Mesenchymal stem cell (in vitro differentiated cells and primary cell): ENCODE measurements around the gene CXCR3.

Experiments
- DNase-seq: peaks from one replicate; pipeline ENCODE4 v3.0.0-alpha.2; 2013
- H2AFZ ChIP-seq: one replicate; pipeline ENCODE4 v1.6.1; 2013; ENCODE audit warnings: low read depth, mild to moderate bottlenecking, control low read depth, inconsistent platforms, low read length, moderate library complexity
- H2AK5ac ChIP-seq: 2 replicates; pipeline ENCODE4 v1.6.1; 2013; ENCODE audit warnings: low read length, moderate library complexity, mild to moderate bottlenecking, inconsistent platforms; ENCODE audit not compliant: severe bottlenecking
- H2BK120ac ChIP-seq: one replicate; pipeline ENCODE4 v1.6.1; 2013; ENCODE audit warnings: low read depth, mild to moderate bottlenecking, inconsistent platforms, low read length, moderate library complexity
- H2BK12ac ChIP-seq, 2 experiments: one replicate each; pipeline ENCODE4 v1.6.1; 2013; ENCODE audit warnings: inconsistent platforms in 2 of 2, low read length in 2 of 2, mild to moderate bottlenecking in 2 of 2, moderate library complexity in 2 of 2, control low read depth in 1 of 2
- H2BK15ac ChIP-seq: one replicate; pipeline ENCODE4 v1.6.1; 2013; ENCODE audit warnings: mild to moderate bottlenecking, low read depth, inconsistent platforms; ENCODE audit not compliant: poor library complexity, severe bottlenecking
- H2BK5ac ChIP-seq: 2 replicates; pipeline ENCODE4 v1.6.1; 2013; ENCODE audit warnings: low read depth, mild to moderate bottlenecking, low read length, control low read depth, inconsistent platforms; ENCODE audit not compliant: poor library complexity, severe bottlenecking
- H3K14ac ChIP-seq, 2 experiments: one replicate each; pipeline ENCODE4 v1.6.1; 2013; ENCODE audit warnings: inconsistent platforms in 2 of 2, low read length in 2 of 2, control low read depth in 1 of 2, mild to moderate bottlenecking in 1 of 2, moderate library complexity in 1 of 2
- H3K18ac ChIP-seq, 2 experiments: one replicate each; pipeline ENCODE4 v1.6.1; 2013; ENCODE audit warnings: inconsistent platforms in 2 of 2, low read length in 2 of 2, control low read depth in 1 of 2, low read depth in 1 of 2, mild to moderate bottlenecking in 1 of 2
- H3K23ac ChIP-seq, 2 experiments: one replicate each; pipeline ENCODE4 v1.6.1; 2013; ENCODE audit warnings: inconsistent platforms in 2 of 2, low read length in 2 of 2, mild to moderate bottlenecking in 2 of 2, moderate library complexity in 2 of 2, control low read depth in 1 of 2
- H3K27ac ChIP-seq: 2 replicates; pipeline ENCODE4 v1.5.1; 2013; ENCODE audit warnings: mild to moderate bottlenecking, moderate library complexity, low read length, control low read depth, inconsistent platforms; ENCODE audit not compliant: poor library complexity, severe bottlenecking
- H3K27me3 ChIP-seq, 2 experiments: 2 replicates each; pipeline versions ENCODE4 v1.6.1 to v1.7.0; 2013; ENCODE audit warnings: low read length in 2 of 2, mild to moderate bottlenecking in 2 of 2, moderate library complexity in 2 of 2, control low read depth in 1 of 2, inconsistent platforms in 1 of 2; ENCODE audit not compliant: control insufficient read depth in 1 of 2, insufficient read depth in 1 of 2
- H3K36me3 ChIP-seq, 2 experiments: 2 replicates each; pipeline versions ENCODE4 v1.6.1 to v1.7.0; 2013; ENCODE audit warnings: low read length in 2 of 2, control low read depth in 1 of 2, inconsistent platforms in 1 of 2, low read depth in 1 of 2, mild to moderate bottlenecking in 1 of 2; ENCODE audit not compliant: insufficient read depth in 2 of 2, control insufficient read depth in 1 of 2
- H3K4ac ChIP-seq, 2 experiments: one replicate each; pipeline ENCODE4 v1.6.1; 2013; ENCODE audit warnings: inconsistent platforms in 2 of 2, low read length in 2 of 2, mild to moderate bottlenecking in 2 of 2, moderate library complexity in 2 of 2, control low read depth in 1 of 2, low read depth in 1 of 2
- H3K4me1 ChIP-seq: 2 replicates; pipeline ENCODE4 v1.6.1; 2013; ENCODE audit warnings: low read depth, low read length, control low read depth; ENCODE audit not compliant: control insufficient read depth, insufficient read depth
- H3K4me2 ChIP-seq: 2 replicates; pipeline ENCODE4 v1.6.1; 2013; ENCODE audit warnings: low read length, mild to moderate bottlenecking, inconsistent platforms; ENCODE audit not compliant: poor library complexity, severe bottlenecking
- H3K4me3 ChIP-seq, 2 experiments: 2 replicates each; pipeline versions ENCODE4 v1.5.1 to v1.7.0; 2013; ENCODE audit warnings: low read length in 2 of 2, mild to moderate bottlenecking in 2 of 2, control low read depth in 1 of 2, low read depth in 1 of 2; ENCODE audit not compliant: insufficient read depth in 1 of 2
- H3K79me1 ChIP-seq: replicated peaks from 2 replicates; pipeline ENCODE4 v1.6.1; 2013; ENCODE audit warnings: mild to moderate bottlenecking, control low read depth, low read length, inconsistent platforms; ENCODE audit not compliant: poor library complexity, severe bottlenecking
- H3K9ac ChIP-seq: 2 replicates; pipeline ENCODE4 v1.7.0; 2013; ENCODE audit warnings: mild to moderate bottlenecking, low read length, moderate library complexity
- H3K9me3 ChIP-seq: 2 replicates; pipeline ENCODE4 v1.7.0; 2013; ENCODE audit warnings: mild to moderate bottlenecking, low read length; ENCODE audit not compliant: control insufficient read depth
- H4K8ac ChIP-seq: one replicate; pipeline ENCODE4 v1.6.1; 2013; ENCODE audit warnings: inconsistent platforms, mild to moderate bottlenecking, low read length, moderate library complexity
- H4K91ac ChIP-seq: one replicate; pipeline ENCODE4 v1.6.1; 2013; ENCODE audit warnings: mild to moderate bottlenecking, low read length, inconsistent platforms
- WGBS: methylation state at CpG from one replicate; pipeline ENCODE4 v1.1.7; 2013; ENCODE audit warnings: mixed read lengths; 5-methylcytosine and 5-hydroxymethylcytosine counted together

The CXCR3 gene

GRCh38 chrX:71579990-71580380 is 38.3 kb downstream of the CXCR3 start:
- H3K27me3 ChIP-seq: no peaks in the 10 kb centered on the region
- no peak for DNase-seq
- no peak overlapping the region for H2AK5ac ChIP-seq
- H3K18ac ChIP-seq: no peak overlapping the region
- H3K36me3 ChIP-seq: peaks cover 20 to 23% of the 10 kb centered on the region in 2 experiments
- peaks cover 2% of the 10 kb centered on the region for H3K4me1 ChIP-seq
- 100% methylated on average over 6 of the region's 7 CpGs for WGBS
- H3K23ac ChIP-seq: no peak overlapping the region
- H2BK120ac ChIP-seq: no peak overlapping the region
- no peak overlapping the region for H2BK15ac ChIP-seq
- peaks cover 8% of the 10 kb centered on the region for H3K79me1 ChIP-seq
- H3K27ac ChIP-seq: no peak overlapping the region
- H3K4me2 ChIP-seq: no peak overlapping the region
- H2BK12ac ChIP-seq: no peak overlapping the region
- H3K4ac ChIP-seq: no peak overlapping the region
- H4K8ac ChIP-seq: no peak overlapping the region
- no peak overlapping the region for H3K9ac ChIP-seq
- no peak overlapping the region for H3K4me3 ChIP-seq
- H2BK5ac ChIP-seq: no peak overlapping the region
- H3K14ac ChIP-seq: no peak overlapping the region
- no peaks in the 10 kb centered on the region for H3K9me3 ChIP-seq
- no peak overlapping the region for H4K91ac ChIP-seq
- H2AFZ ChIP-seq: no peak overlapping the region

GRCh38 chrX:71579136-71579989 is 38.9 kb downstream of the CXCR3 start:
- no peak overlapping the region for H2BK15ac ChIP-seq
- no peak overlapping the region for H2BK5ac ChIP-seq
- H3K27ac ChIP-seq: no peak overlapping the region
- no peak overlapping the region for H3K18ac ChIP-seq
- H4K91ac ChIP-seq: peak overlapping the region; percentile 15
- H2BK12ac ChIP-seq: no peak overlapping the region
- peaks cover 2% of the 10 kb centered on the region for H3K4me1 ChIP-seq
- DNase-seq: no peak
- H3K27me3 ChIP-seq: no peaks in the 10 kb centered on the region
- H2AFZ ChIP-seq: no peak overlapping the region
- no peak overlapping the region for H3K4ac ChIP-seq
- H3K9ac ChIP-seq: no peak overlapping the region
- H3K14ac ChIP-seq: no peak overlapping the region
- H3K79me1 ChIP-seq: peaks cover 8% of the 10 kb centered on the region
- H3K36me3 ChIP-seq: peaks cover 20 to 29% of the 10 kb centered on the region in 2 experiments
- no peak overlapping the region for H3K4me2 ChIP-seq
- no peak overlapping the region for H3K23ac ChIP-seq
- H3K9me3 ChIP-seq: no peaks in the 10 kb centered on the region
- no peak overlapping the region for H3K4me3 ChIP-seq
- H2AK5ac ChIP-seq: no peak overlapping the region
- WGBS: 96% methylated on average over 25 of the region's 26 CpGs
- H2BK120ac ChIP-seq: no peak overlapping the region
- no peak overlapping the region for H4K8ac ChIP-seq

- Histone ChIP-seq H3K14ac (no peak within 1 kb of the TSS), H3K27me3 (no peaks in the 10 kb centered on the region), H4K91ac (peak within 1 kb of the TSS; percentile 15), H3K9ac (no peak within 1 kb of the TSS), H3K18ac (no peak within 1 kb of the TSS), H3K4ac (no peak within 1 kb of the TSS), H2BK120ac (no peak within 1 kb of the TSS), H3K27ac (no peak within 1 kb of the TSS), H2AK5ac (no peak within 1 kb of the TSS), H3K36me3 (peaks cover 20 to 38% of the 10 kb centered on the region in 2 experiments), H2BK5ac (no peak within 1 kb of the TSS), H3K4me3 (no peak within 1 kb of the TSS), H3K9me3 (no peaks in the 10 kb centered on the region), H2BK15ac (no peak within 1 kb of the TSS), H4K8ac (no peak within 1 kb of the TSS), H3K79me1 (peaks cover 8% of the 10 kb centered on the region), H2AFZ (no peak within 1 kb of the TSS), H3K23ac (no peak within 1 kb of the TSS), H3K4me2 (no peak within 1 kb of the TSS), H2BK12ac (no peak within 1 kb of the TSS), H3K4me1 (peaks cover 2% of the 10 kb centered on the region)
- no peak for DNase-seq
- 99% methylated on average over 46 of the region's 48 CpGs for WGBS
These were observed 39.8 kb downstream of the CXCR3 start, which contains the start of gene GCNA for GRCh38 chrX:71578253-71579135. Gene GCNA (plus strand): TSS chrX:71578437. CDS start chrX:71580822, 2,385 bp downstream.

- Histone ChIP-seq H4K91ac (no peak overlapping the region), H3K9me3 (no peaks in the 10 kb centered on the region), H3K9ac (no peak overlapping the region), H2AFZ (no peak overlapping the region), H2BK12ac (no peak overlapping the region), H3K4me3 (no peak overlapping the region), H3K18ac (no peak overlapping the region), H3K4me2 (no peak overlapping the region), H2BK120ac (no peak overlapping the region), H4K8ac (no peak overlapping the region), H3K4me1 (peaks cover 2% of the 10 kb centered on the region), H3K23ac (no peak overlapping the region), H3K79me1 (peaks cover 8% of the 10 kb centered on the region), H3K27me3 (no peaks in the 10 kb centered on the region), H2AK5ac (no peak overlapping the region), H3K27ac (no peak overlapping the region), H2BK5ac (no peak overlapping the region), H3K4ac (no peak overlapping the region), H2BK15ac (no peak overlapping the region), H3K14ac (no peak overlapping the region), H3K36me3 (peaks cover 20 to 46% of the 10 kb centered on the region in 2 experiments)
- no peak for DNase-seq
- 99% methylated on average over 22 of the region's 24 CpGs for WGBS
These were observed 40.6 kb downstream of the CXCR3 start for GRCh38 chrX:71577682-71578081.
